HUES64 (cell line): ENCODE measurements around the gene RAB17.

Source experiments
- H3K27ac ChIP-seq: 2 replicates; pipeline ENCODE4 v1.7.0; 2013; ENCODE audit warnings: low read depth, low read length, inconsistent platforms
- H3K27me3 ChIP-seq: 2 replicates; pipeline ENCODE4 v1.6.1; 2013; ENCODE audit warnings: mild to moderate bottlenecking, low read length; ENCODE audit not compliant: insufficient read depth
- H3K36me3 ChIP-seq: 2 replicates; pipeline ENCODE4 v1.6.1; 2013; ENCODE audit warnings: mild to moderate bottlenecking, low read length; ENCODE audit not compliant: insufficient read depth
- H3K4me1 ChIP-seq: 2 replicates; pipeline ENCODE4 v1.6.1; 2013; ENCODE audit warnings: mild to moderate bottlenecking, low read length, moderate library complexity; ENCODE audit not compliant: insufficient read depth
- H3K4me3 ChIP-seq: 2 replicates; pipeline ENCODE4 v1.5.1; 2013; ENCODE audit warnings: mild to moderate bottlenecking, low read length, moderate library complexity
- H3K9ac ChIP-seq: 2 replicates; pipeline ENCODE4 v1.6.1; 2013; ENCODE audit warnings: mild to moderate bottlenecking, low read depth, low read length
- H3K9me3 ChIP-seq: 2 replicates; pipeline ENCODE4 v1.6.1; 2013; ENCODE audit warnings: low read depth, low read length; ENCODE audit not compliant: insufficient read depth
- WGBS: fragments of 150-250, 120-280 bp; methylation state at CpG from one replicate; pipeline ENCODE4 v1.1.7; 2013; ENCODE audit warnings: missing lambda C conversion rate; 5-methylcytosine and 5-hydroxymethylcytosine counted together

RAB17 gene

DNA sequence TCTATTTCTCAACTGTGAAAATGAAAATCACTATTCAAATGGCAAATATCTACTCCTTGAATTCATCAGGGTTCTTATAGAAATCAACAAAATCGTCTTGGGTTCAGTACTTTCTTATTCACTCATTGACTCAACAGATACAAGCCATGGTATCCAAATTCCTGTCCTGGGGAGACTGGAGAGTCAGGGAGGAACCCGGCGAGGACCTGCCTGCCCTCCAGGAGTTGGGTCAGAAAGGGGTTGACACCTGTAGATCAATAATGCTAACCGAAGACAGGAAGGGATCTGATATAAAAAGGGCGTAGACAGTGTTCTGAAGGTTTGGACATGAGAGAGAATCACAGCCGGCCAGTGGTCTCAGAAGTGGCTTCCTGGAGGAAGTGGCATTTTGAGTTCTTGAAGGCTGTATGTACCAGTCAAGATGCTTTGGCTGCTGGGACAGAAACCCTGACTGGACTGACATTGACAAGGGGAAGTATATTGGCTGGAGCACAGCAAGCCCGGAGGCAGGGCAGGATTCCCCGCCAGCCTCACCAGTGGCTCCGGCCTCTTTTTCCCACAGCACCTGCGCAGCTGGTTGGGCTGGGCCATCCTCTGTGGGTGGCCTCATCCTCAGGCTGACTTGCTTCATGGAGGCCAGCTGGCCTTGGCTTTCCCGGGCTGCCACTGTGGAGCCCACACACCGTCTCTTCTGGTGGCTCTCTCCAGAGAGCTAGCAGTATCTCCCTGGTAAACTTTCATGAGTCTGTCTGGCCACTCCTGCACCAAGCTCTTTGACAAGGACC, 39.9 kb upstream of the RAB17 start:
- WGBS, result 91% methylated on average over 12 of the region's 12 CpGs
- peaks cover 6% of the 10 kb centered on the region for H3K36me3 ChIP-seq

DNA sequence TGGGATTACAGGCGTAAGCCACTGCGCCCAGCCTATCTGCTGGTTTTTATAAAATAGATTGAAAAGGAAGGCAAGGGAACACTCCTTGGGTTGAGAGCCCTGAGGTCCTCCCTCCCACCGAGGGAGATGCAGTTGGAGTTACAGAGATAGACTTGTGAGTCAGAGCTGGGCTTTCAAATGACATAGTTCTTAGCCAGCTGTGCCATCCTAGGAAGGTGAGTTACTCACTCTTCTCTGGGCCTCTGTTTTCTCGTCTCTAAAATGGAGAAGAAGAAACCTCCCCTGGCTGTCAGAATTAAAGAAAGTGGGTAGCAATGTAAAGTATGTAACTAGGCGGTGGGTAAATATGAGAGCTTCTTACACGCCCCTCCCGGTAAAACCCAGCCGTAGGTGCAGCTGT, 39.2 kb upstream of the RAB17 start:
- Histone ChIP-seq H3K27ac (no peak overlapping the region), H3K36me3 (peaks cover 6% of the 10 kb centered on the region), H3K9me3 (peaks cover 1% of the 10 kb centered on the region; the same call in 1 of the 2 replicates), H3K4me3 (no peak overlapping the region), H3K27me3 (peaks cover 37% of the 10 kb centered on the region), H3K9ac (no peak overlapping the region), H3K4me1 (peaks cover 10% of the 10 kb centered on the region)
- WGBS, result 97% methylated on average over 8 of the region's 8 CpGs

More for the DNA sequence above, 39.9 kb upstream of the RAB17 start:
- no peak overlapping the region for H3K9ac ChIP-seq
- H3K27me3 ChIP-seq, result peaks cover 31% of the 10 kb centered on the region
- H3K9me3 ChIP-seq, result peaks cover 4% of the 10 kb centered on the region
- H3K4me1 ChIP-seq, result peaks cover 10% of the 10 kb centered on the region
- no peak overlapping the region for H3K4me3 ChIP-seq
- no peak overlapping the region for H3K27ac ChIP-seq

DNA sequence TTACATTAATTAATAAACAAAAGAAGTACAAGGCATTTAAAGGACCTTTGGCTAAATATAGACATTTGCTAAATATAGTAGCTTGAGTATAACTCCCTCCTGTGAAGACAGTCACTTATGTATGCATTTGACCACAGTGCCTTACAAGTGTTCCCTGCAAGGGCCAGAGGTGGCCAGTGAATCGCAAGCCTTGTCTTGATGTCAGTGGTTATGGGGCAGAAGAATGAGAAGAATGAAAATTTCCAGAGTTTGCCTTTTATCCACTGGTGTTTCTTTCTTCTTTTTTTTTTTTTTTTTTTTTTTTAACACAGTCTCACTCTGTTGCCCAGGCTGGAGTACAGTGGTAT, 38.6 kb upstream of the RAB17 start:
- H3K27me3 ChIP-seq, result peaks cover 39% of the 10 kb centered on the region
- H3K27ac ChIP-seq, result no peak overlapping the region
- no peaks in the 10 kb centered on the region for H3K9me3 ChIP-seq
- H3K4me1 ChIP-seq, result peaks cover 10% of the 10 kb centered on the region
- no peak overlapping the region for H3K9ac ChIP-seq
- WGBS, result 100% methylated on average over 1 of the region's 1 CpG
- no peak overlapping the region for H3K4me3 ChIP-seq
- H3K36me3 ChIP-seq, result peaks cover 6% of the 10 kb centered on the region; the same call in 1 of the 2 replicates

DNA sequence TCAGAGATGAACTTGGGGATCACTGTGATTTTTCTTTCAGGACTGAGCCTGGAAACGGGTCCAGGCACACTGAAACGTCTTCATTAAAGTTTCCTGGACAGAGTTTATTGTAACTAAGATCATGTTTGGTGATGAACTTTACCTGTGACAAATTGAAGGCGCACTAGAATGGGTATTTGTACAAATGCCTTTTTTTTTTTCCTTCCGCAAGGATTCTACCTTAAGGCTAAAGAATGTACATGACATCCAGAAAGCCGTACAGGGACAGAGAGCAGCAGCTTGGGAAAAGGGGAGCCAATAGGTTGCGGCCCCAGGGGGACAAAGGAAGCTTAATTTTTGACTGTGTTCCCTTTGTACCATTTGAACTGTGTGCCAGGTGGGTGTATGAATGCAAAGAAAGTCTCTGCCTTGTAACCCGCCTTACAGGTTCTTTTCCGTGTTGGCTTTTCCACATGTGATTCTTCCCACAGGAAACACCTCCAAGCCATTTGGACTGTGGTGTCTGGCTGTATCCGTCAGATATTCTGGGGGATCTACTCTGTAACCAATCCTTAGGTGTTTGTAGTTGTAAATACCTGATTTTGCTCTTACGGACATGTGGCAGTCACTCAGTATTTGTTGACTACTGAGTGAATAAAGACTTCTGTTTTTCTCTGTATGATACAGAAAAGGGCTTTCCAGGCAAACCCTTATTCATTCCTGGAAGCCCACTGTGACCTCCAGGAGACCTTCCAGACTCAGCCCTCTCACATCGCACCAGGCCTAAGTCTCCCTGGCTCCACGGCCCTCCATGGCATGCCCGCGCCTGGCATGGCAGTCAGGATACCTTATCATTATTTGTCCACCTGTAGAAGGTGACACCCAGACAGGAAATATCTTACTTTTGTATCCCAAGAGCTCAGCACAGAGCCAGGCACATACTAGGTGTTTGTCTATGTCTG, 38.0 kb upstream of the RAB17 start:
- H3K4me1 ChIP-seq, result peaks cover 10% of the 10 kb centered on the region
- H3K4me3 ChIP-seq, result peak overlapping the region; percentile 69
- H3K27me3 ChIP-seq, result peaks cover 39% of the 10 kb centered on the region

DNA sequence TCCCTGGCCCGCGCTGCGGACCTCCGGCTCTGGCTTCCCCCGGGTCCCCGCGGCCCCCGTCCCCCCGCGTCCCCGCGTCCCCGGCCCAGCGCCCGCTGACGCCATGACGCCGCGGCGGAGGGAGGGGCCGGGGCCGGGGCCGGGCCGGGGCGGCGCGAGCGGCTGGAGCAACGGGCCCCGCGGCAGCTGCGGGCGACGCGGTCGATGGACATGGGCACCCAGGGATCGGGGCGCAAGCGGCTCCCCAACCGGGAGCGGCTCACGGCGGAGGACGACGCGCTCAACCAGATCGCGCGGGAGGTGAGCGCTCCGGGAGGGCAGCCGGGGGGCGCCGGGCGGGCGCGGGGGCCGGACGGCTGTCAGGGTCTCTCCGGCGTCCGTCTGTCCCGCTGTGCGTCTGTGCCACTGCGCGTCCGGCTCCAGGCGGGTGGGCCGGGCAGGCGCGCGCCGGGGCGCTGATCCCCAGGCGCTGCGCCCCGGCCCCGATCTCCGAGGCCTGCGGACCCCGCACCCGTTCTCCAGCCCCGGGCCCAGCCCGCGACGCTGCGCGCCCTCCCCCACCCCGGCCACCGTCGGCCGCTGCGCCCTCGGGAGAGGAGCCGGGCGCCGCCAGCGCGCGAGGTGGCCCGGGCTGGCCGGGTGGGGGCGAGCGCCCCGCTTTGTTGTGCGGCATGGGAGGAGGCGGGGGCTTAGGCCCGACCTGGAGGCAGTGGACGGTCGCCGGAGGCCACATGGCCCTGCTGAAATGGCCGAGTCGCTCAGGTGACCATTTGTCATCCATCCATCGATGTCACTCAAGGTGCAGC, 37.1 kb upstream of the RAB17 start, which contains the start of gene LRRFIP1:
LRRFIP1 (plus strand) TSS at position 147 of the 806 bp plus-strand sequence; CDS start at position 205, 58 bp downstream.
- Histone ChIP-seq H3K4me3 (peak within 1 kb of the TSS; percentile 69), H3K27ac (no peak within 1 kb of the TSS), H3K9me3 (no peaks in the 10 kb centered on the region), H3K4me1 (peaks cover 10% of the 10 kb centered on the region), H3K36me3 (0 out of 2 replicates have a peak, but pooled peaks cover under 1% of the 10 kb centered on the region), H3K9ac (peak within 1 kb of the TSS; percentile 74), H3K27me3 (peaks cover 39% of the 10 kb centered on the region)
- WGBS, result under 1% methylated on average over 114 of the region's 114 CpGs

More for the DNA sequence above, 38.0 kb upstream of the RAB17 start:
- Histone ChIP-seq H3K9me3 (no peaks in the 10 kb centered on the region), H3K9ac (peak overlapping the region; percentile 74), H3K36me3 (peaks cover 6% of the 10 kb centered on the region; the same call in 1 of the 2 replicates), H3K27ac (no peak overlapping the region)
- WGBS, result 70% methylated on average over 14 of the region's 14 CpGs

DNA sequence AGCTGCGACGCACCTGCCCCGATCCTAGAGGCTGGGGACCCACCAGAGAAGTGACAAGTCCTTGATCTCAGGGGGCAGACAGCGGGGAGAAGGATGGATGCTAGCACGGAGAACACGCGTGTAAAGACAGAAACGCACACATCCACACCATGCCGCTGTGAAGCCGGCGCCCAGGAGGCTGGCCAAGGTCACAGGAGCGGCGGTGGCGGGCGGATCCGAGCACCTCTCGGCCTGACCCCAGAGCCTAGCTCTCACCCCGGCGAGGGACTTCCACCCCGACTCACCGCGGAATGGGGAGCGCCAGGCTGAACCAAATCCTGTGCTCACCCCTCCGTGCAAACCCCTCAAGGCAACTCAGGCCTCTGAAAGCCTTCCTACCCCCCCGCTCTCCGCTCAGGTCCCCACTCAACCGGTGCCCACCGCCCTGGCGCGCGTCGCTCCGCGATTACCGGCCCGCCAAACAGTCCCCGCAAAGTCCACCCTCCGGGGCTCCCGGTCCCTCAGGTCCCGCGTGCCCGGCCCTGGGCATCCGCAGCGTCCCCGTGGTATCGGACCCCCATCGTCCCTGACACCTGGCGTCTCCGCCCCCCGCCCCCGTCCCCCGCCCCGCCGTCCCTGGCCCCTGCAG, 36.4 kb upstream of the RAB17 start:
- peak overlapping the region; percentile 60 for H3K4me3 ChIP-seq
- peaks cover 39% of the 10 kb centered on the region for H3K27me3 ChIP-seq
- peaks cover 10% of the 10 kb centered on the region for H3K4me1 ChIP-seq
- no peak overlapping the region for H3K27ac ChIP-seq
- H3K9me3 ChIP-seq, result no peaks in the 10 kb centered on the region
- no peaks in the 10 kb centered on the region for H3K36me3 ChIP-seq
- WGBS, result 10% methylated on average over 51 of the region's 54 CpGs
- peak overlapping the region; percentile 57 for H3K9ac ChIP-seq

GRCh38 chr2:237625777-237626176, 35.2 kb upstream of the RAB17 start:
- 94% methylated on average over 6 of the region's 6 CpGs for WGBS
- Histone ChIP-seq H3K36me3 (no peaks in the 10 kb centered on the region), H3K9ac (no peak overlapping the region), H3K9me3 (no peaks in the 10 kb centered on the region), H3K4me3 (no peak overlapping the region), H3K27ac (no peak overlapping the region), H3K4me1 (peaks cover 10% of the 10 kb centered on the region), H3K27me3 (peaks cover 39% of the 10 kb centered on the region)

- WGBS, result 95% methylated on average over 10 of the region's 10 CpGs
- Histone ChIP-seq H3K9me3 (no peaks in the 10 kb centered on the region), H3K4me3 (no peak overlapping the region), H3K27me3 (peaks cover 39% of the 10 kb centered on the region), H3K27ac (no peak overlapping the region), H3K9ac (no peak overlapping the region), H3K4me1 (peaks cover 10% of the 10 kb centered on the region), H3K36me3 (no peaks in the 10 kb centered on the region)
Observed at GRCh38 chr2:237625216-237625705, 34.7 kb upstream of the RAB17 start.

DNA sequence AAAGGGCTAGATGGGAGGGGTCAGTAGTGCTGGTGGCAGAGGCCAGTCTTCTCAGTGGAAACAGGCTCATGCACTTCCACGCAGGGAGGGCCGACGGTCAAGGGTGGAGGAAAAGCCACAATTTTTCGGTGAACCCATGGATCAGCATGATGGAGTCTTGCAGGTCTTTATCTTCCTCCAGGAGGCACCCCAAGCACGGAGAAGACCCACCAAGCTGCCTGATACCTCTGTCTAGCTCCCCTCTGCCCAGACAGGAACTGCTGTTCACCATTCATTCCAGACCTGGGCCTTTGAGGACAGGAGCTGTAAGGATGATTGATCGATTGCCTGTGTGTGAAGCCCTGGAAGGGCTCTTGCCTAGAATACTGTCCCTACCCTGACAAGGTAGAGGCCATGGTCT, 34.0 kb upstream of the RAB17 start:
- Histone ChIP-seq H3K9ac (no peak overlapping the region), H3K4me1 (peaks cover 10% of the 10 kb centered on the region), H3K36me3 (no peaks in the 10 kb centered on the region), H3K9me3 (no peaks in the 10 kb centered on the region), H3K4me3 (no peak overlapping the region), H3K27me3 (peaks cover 39% of the 10 kb centered on the region), H3K27ac (no peak overlapping the region)
- 95% methylated on average over 6 of the region's 6 CpGs for WGBS
